WTC11 (cell line): ENCODE results near the gene GATA3. TPM values are rescaled to one million over a fixed set of nuclear protein-coding genes. Genes with fewer than 3 reads are reported as not detected.

ENCODE experiments used
- ATAC-seq: fragments of 200-7000 bp; cut with Tn5 transposase; 2 replicates; pipeline ENCODE4 v1.10.0; 2021; ENCODE audit warnings: mild to moderate bottlenecking, moderate library complexity
- CTCF ChIA-PET: fragments of 300-600 bp; sonication (Branson Sonifier 250); formaldehyde crosslinking; loops from one replicate; lab custom pipeline; 2021; ENCODE audit warnings: antibody characterized with exemption; lab: Charles Lee
- POLR2A ChIA-PET: fragments of 350-600 bp; sonication (Branson Sonifier 250); formaldehyde crosslinking; loops from one replicate; lab custom pipeline; 2021; ENCODE audit warnings: antibody characterized with exemption; lab: Charles Lee
- DNase-seq: peaks from one replicate; pipeline ENCODE4 v3.0.0; 2021; ENCODE audit warnings: low spot score
- H3K27ac Mint-ChIP-seq: 2 replicates; pipeline ENCODE4 v1.8.0; 2021; ENCODE audit warnings: mixed read lengths
- H3K27me3 Mint-ChIP-seq: 2 replicates; pipeline ENCODE4 v1.8.0; 2021; ENCODE audit warnings: low read depth, mild to moderate bottlenecking, moderate library complexity, mixed read lengths
- H3K36me3 Mint-ChIP-seq: 2 replicates; pipeline ENCODE4 v1.8.0; 2021; ENCODE audit warnings: mixed read lengths
- H3K4me1 Mint-ChIP-seq: 2 replicates; pipeline ENCODE4 v1.8.0; 2022; ENCODE audit warnings: mixed read lengths
- H3K4me3 Mint-ChIP-seq: 2 replicates; pipeline ENCODE4 v1.8.0; 2021; ENCODE audit warnings: mild to moderate bottlenecking, moderate library complexity, mixed read lengths
- H3K9me3 Mint-ChIP-seq: 2 replicates; pipeline ENCODE4 v1.8.0; 2021; ENCODE audit warnings: mixed read lengths
- FOXK1 ChIP-seq: sonication (generic); formaldehyde crosslinking; IDR thresholded peaks from 2 replicates; pipeline ENCODE4 v1.8.0; 2022; ENCODE audit warnings: mild to moderate bottlenecking, moderate library complexity, missing genetic modification reagents
- GABPB1 ChIP-seq: sonication (generic); formaldehyde crosslinking; IDR thresholded peaks from 2 replicates; pipeline ENCODE4 v1.8.1; 2023; ENCODE audit warnings: mild to moderate bottlenecking, missing genetic modification reagents
- JUN ChIP-seq: sonication (generic); formaldehyde crosslinking; IDR thresholded peaks from 2 replicates; pipeline ENCODE4 v1.8.0; 2023; ENCODE audit warnings: mild to moderate bottlenecking, missing genetic modification reagents
- KAT7 ChIP-seq: sonication (generic); formaldehyde crosslinking; IDR thresholded peaks from 2 replicates; pipeline ENCODE4 v1.8.1; 2023; ENCODE audit warnings: missing genetic modification reagents, mild to moderate bottlenecking, borderline replicate concordance
- MYBL2 ChIP-seq: sonication (generic); formaldehyde crosslinking; IDR thresholded peaks from 2 replicates; pipeline ENCODE4 v1.8.1; 2023; ENCODE audit warnings: mild to moderate bottlenecking, moderate library complexity, missing genetic modification reagents
- NFYB ChIP-seq: sonication (generic); formaldehyde crosslinking; conservative IDR thresholded peaks from 2 replicates; pipeline ENCODE4 v1.8.0; 2022; ENCODE audit warnings: low read depth, missing genetic modification reagents
- NR3C1 ChIP-seq: sonication (generic); formaldehyde crosslinking; conservative IDR thresholded peaks from 2 replicates; pipeline ENCODE4 v1.8.1; 2023; ENCODE audit warnings: low read depth, mild to moderate bottlenecking, missing genetic modification reagents
- RORB ChIP-seq: fragments of 250-450 bp; sonication (Bioruptor Pico); IDR thresholded peaks from 2 replicates; pipeline ENCODE4 v1.9.0; 2021; ENCODE audit warnings: mild to moderate bottlenecking
- SP1 ChIP-seq: sonication (generic); formaldehyde crosslinking; conservative IDR thresholded peaks from 2 replicates; pipeline ENCODE4 v1.8.1; 2022; ENCODE audit warnings: missing genetic modification reagents
- TEAD1 ChIP-seq: sonication (generic); formaldehyde crosslinking; IDR thresholded peaks from 2 replicates; pipeline ENCODE4 v1.8.0; 2022; ENCODE audit warnings: mild to moderate bottlenecking, missing genetic modification reagents
- TP53 ChIP-seq: sonication (generic); formaldehyde crosslinking; IDR thresholded peaks from 2 replicates; pipeline ENCODE4 v1.8.1; 2023; ENCODE audit warnings: mild to moderate bottlenecking, missing genetic modification reagents
- ZNF121 ChIP-seq: sonication (generic); formaldehyde crosslinking; IDR thresholded peaks from 2 replicates; pipeline ENCODE4 v1.8.0; 2023; ENCODE audit warnings: missing genetic modification reagents
- ZNF219 ChIP-seq: sonication (generic); formaldehyde crosslinking; IDR thresholded peaks from 2 replicates; pipeline ENCODE4 v1.8.0; 2023; ENCODE audit warnings: missing genetic modification reagents, mild to moderate bottlenecking, borderline replicate concordance
- ZNF396 ChIP-seq: fragments of 250-450 bp; sonication (Bioruptor Pico); IDR thresholded peaks from 2 replicates; pipeline ENCODE4 v1.8.0; 2021; ENCODE audit warnings: mild to moderate bottlenecking, moderate library complexity, borderline replicate concordance
- total RNA-seq: library from RNA; stranded (reverse); gene quantifications from 3 replicates; pipeline ENCODE4 v1.2.3, GENCODE V29; 2021
- TF ChIP-seq, protein P1 (sequence below): fragments of 250-450 bp; sonication (Bioruptor Pico); IDR thresholded peaks from 2 replicates; pipeline ENCODE4 v1.9.0; 2021; ENCODE audit warnings: mild to moderate bottlenecking, borderline replicate concordance
- TF ChIP-seq, protein P2 (sequence below): sonication (generic); formaldehyde crosslinking; IDR thresholded peaks from 2 replicates; pipeline ENCODE4 v1.8.1; 2022; ENCODE audit warnings: mild to moderate bottlenecking, moderate library complexity, missing genetic modification reagents
- TF ChIP-seq, protein P3 (sequence below): sonication (generic); formaldehyde crosslinking; IDR thresholded peaks from 2 replicates; pipeline ENCODE4 v1.8.0; 2022; ENCODE audit warnings: mild to moderate bottlenecking, missing genetic modification reagents
- TF ChIP-seq, protein P4 (sequence below): sonication (generic); formaldehyde crosslinking; IDR thresholded peaks from 2 replicates; pipeline ENCODE4 v1.8.1; 2022; ENCODE audit warnings: low read depth, mild to moderate bottlenecking, moderate library complexity, missing genetic modification reagents, borderline replicate concordance
- TF ChIP-seq, protein P5 (sequence below): sonication (generic); formaldehyde crosslinking; IDR thresholded peaks from 2 replicates; pipeline ENCODE4 v1.8.1; 2023; ENCODE audit warnings: mild to moderate bottlenecking, moderate library complexity, missing genetic modification reagents
- TF ChIP-seq, protein P6 (sequence below): sonication (generic); formaldehyde crosslinking; IDR thresholded peaks from 2 replicates; pipeline ENCODE4 v1.8.1; 2022; ENCODE audit warnings: missing genetic modification reagents, borderline replicate concordance
- TF ChIP-seq, protein P7 (sequence below): sonication (generic); formaldehyde crosslinking; conservative IDR thresholded peaks from 2 replicates; pipeline ENCODE4 v1.8.1; 2023; ENCODE audit warnings: mild to moderate bottlenecking, low read depth, missing genetic modification reagents, moderate library complexity

Gene GATA3
- total RNA-seq, 1 experiment from 2014 or later, result 0.72 TPM

DNA sequence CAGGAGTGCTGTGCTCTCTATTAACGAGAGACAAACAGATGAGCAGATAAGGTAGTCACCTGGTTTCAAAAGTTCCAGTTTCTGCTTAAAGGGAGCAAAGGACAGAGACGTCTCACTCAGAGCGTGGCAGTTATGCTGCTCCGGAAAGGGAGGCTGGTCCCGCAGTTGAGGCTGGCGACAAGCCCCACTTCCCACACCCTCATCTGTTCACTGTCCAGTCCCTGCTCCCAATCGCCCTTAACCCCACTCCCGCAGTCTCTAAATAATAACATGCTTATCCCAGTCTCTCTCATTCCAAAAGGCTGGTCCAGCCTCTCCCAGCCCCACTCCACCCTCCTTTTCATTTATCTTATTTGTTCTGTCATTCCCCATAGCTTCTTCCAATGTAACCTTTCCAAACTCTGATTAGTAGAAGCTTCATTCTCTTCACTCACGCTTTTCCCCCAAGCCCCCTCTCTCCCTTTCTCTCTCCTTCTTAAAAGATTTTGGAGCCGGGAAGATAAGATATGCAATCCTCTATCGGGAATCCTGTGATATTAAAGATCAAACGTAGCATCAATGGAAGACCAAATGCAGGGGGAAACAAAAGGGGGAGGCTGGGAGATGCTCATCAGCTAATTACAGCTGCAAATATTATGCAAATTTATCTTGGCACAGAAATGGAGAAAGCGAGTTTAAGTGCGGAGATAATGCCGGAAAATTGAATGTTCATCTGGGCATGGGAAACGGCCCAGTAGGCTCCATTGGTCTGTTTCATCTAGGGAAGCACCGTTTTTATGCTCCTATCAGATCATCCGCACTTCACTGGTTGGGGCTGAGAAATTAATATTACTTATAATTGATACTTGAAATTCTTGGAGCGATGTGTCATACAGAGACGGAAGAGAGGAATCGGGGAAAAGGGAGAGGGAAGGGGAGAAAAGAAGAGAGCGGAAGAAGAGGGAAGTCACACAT lies 16.3 kb upstream of the GATA3 start:
- Mint-ChIP-seq H3K9me3 (no peaks in the 10 kb centered on the region), H3K4me3 (no peak overlapping the region), H3K27ac (no peak overlapping the region), H3K4me1 (peaks cover 52% of the 10 kb centered on the region), H3K27me3 (peaks cover 100% of the 10 kb centered on the region), H3K36me3 (peaks cover 2% of the 10 kb centered on the region; the same call in 1 of the 2 replicates)
- DNase-seq (no peak), ATAC-seq (no peak)
- ChIA-PET POLR2A (interaction anchor here (0.6 kb wide), 1 partner anchor 586 kb away, joined by 3 read pairs; no protein-coding TSS in a partner anchor), CTCF (no interaction called here)
- no peak for TF ChIP-seq NFYB (CRISPR knock-in tag)
- TF ChIP-seq ZNF219, result no peak
- TF ChIP-seq ZNF396, result no peak
- TF ChIP-seq, protein P1, sequence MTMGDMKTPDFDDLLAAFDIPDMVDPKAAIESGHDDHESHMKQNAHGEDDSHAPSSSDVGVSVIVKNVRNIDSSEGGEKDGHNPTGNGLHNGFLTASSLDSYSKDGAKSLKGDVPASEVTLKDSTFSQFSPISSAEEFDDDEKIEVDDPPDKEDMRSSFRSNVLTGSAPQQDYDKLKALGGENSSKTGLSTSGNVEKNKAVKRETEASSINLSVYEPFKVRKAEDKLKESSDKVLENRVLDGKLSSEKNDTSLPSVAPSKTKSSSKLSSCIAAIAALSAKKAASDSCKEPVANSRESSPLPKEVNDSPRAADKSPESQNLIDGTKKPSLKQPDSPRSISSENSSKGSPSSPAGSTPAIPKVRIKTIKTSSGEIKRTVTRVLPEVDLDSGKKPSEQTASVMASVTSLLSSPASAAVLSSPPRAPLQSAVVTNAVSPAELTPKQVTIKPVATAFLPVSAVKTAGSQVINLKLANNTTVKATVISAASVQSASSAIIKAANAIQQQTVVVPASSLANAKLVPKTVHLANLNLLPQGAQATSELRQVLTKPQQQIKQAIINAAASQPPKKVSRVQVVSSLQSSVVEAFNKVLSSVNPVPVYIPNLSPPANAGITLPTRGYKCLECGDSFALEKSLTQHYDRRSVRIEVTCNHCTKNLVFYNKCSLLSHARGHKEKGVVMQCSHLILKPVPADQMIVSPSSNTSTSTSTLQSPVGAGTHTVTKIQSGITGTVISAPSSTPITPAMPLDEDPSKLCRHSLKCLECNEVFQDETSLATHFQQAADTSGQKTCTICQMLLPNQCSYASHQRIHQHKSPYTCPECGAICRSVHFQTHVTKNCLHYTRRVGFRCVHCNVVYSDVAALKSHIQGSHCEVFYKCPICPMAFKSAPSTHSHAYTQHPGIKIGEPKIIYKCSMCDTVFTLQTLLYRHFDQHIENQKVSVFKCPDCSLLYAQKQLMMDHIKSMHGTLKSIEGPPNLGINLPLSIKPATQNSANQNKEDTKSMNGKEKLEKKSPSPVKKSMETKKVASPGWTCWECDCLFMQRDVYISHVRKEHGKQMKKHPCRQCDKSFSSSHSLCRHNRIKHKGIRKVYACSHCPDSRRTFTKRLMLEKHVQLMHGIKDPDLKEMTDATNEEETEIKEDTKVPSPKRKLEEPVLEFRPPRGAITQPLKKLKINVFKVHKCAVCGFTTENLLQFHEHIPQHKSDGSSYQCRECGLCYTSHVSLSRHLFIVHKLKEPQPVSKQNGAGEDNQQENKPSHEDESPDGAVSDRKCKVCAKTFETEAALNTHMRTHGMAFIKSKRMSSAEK (CRISPR knock-in tag), result no peak

DNA sequence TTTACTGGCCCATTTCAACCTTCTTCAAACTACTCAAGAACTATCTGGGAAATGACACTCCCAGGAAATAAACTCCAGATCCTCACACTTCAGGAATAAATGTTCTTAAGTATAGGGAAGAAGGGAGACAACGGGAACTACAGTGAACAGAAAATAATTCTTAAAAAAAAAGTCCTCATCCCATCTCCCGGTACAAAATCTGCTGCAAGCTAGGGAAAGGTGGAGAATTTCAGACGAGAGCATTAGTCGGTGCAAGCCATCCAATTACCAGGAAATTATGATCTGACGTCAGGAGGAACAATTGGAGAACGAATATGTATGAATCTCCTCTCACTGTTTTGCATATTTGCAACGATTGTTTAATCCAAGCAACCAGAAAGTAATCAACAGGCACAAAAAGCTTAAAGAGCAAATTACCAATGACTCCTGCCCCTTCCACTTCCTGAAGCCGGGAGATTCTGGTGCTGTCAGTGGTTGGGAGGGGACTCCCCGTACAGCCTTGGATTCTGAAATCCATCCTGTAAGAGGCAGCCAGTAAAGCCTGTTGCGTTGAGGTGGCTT lies 15.1 kb upstream of the GATA3 start:
- H3K27ac Mint-ChIP-seq, result no peak overlapping the region
- H3K4me3 Mint-ChIP-seq, result peak overlapping the region; percentile 19; the same call in 1 of the 2 replicates
- peaks cover 62% of the 10 kb centered on the region for H3K4me1 Mint-ChIP-seq
- H3K9me3 Mint-ChIP-seq, result no peaks in the 10 kb centered on the region
- CTCF ChIA-PET, result no interaction called here
- peaks cover 2% of the 10 kb centered on the region; the same call in 1 of the 2 replicates for H3K36me3 Mint-ChIP-seq
- POLR2A ChIA-PET, result no interaction called here
- H3K27me3 Mint-ChIP-seq, result peaks cover 100% of the 10 kb centered on the region
- no peak for DNase-seq
- no peak; the same call in 1 of the 2 replicates for ATAC-seq
- TF ChIP-seq, protein P2, sequence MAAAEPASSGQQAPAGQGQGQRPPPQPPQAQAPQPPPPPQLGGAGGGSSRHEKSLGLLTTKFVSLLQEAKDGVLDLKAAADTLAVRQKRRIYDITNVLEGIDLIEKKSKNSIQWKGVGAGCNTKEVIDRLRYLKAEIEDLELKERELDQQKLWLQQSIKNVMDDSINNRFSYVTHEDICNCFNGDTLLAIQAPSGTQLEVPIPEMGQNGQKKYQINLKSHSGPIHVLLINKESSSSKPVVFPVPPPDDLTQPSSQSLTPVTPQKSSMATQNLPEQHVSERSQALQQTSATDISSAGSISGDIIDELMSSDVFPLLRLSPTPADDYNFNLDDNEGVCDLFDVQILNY (CRISPR knock-in tag), result no peak
- TF ChIP-seq, protein P3, sequence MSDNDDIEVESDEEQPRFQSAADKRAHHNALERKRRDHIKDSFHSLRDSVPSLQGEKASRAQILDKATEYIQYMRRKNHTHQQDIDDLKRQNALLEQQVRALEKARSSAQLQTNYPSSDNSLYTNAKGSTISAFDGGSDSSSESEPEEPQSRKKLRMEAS (CRISPR knock-in tag), result no peak
- TF ChIP-seq KAT7 (CRISPR knock-in tag) (no peak), NR3C1 (CRISPR knock-in tag) (no peak), RORB (CRISPR knock-in tag) (no peak), TEAD1 (CRISPR knock-in tag) (no peak), FOXK1 (no peak), ZNF121 (CRISPR knock-in tag) (no peak), SP1 (no peak), GABPB1 (CRISPR knock-in tag) (no peak), TP53 (CRISPR knock-in tag) (no peak), JUN (CRISPR knock-in tag) (no peak), MYBL2 (CRISPR knock-in tag) (no peak)
- TF ChIP-seq, protein P4, sequence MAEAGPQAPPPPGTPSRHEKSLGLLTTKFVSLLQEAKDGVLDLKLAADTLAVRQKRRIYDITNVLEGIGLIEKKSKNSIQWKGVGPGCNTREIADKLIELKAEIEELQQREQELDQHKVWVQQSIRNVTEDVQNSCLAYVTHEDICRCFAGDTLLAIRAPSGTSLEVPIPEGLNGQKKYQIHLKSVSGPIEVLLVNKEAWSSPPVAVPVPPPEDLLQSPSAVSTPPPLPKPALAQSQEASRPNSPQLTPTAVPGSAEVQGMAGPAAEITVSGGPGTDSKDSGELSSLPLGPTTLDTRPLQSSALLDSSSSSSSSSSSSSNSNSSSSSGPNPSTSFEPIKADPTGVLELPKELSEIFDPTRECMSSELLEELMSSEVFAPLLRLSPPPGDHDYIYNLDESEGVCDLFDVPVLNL (CRISPR knock-in tag), result no peak
- TF ChIP-seq, protein P5, sequence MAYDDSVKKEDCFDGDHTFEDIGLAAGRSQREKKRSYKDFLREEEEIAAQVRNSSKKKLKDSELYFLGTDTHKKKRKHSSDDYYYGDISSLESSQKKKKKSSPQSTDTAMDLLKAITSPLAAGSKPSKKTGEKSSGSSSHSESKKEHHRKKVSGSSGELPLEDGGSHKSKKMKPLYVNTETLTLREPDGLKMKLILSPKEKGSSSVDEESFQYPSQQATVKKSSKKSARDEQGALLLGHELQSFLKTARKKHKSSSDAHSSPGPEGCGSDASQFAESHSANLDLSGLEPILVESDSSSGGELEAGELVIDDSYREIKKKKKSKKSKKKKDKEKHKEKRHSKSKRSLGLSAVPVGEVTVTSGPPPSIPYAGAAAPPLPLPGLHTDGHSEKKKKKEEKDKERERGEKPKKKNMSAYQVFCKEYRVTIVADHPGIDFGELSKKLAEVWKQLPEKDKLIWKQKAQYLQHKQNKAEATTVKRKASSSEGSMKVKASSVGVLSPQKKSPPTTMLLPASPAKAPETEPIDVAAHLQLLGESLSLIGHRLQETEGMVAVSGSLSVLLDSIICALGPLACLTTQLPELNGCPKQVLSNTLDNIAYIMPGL (CRISPR knock-in tag), result no peak
- TF ChIP-seq, protein P6, sequence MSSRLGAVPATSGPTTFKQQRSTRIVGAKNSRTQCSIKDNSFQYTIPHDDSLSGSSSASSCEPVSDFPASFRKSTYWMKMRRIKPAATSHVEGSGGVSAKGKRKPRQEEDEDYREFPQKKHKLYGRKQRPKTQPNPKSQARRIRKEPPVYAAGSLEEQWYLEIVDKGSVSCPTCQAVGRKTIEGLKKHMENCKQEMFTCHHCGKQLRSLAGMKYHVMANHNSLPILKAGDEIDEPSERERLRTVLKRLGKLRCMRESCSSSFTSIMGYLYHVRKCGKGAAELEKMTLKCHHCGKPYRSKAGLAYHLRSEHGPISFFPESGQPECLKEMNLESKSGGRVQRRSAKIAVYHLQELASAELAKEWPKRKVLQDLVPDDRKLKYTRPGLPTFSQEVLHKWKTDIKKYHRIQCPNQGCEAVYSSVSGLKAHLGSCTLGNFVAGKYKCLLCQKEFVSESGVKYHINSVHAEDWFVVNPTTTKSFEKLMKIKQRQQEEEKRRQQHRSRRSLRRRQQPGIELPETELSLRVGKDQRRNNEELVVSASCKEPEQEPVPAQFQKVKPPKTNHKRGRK (CRISPR knock-in tag), result no peak
- TF ChIP-seq, protein P7, sequence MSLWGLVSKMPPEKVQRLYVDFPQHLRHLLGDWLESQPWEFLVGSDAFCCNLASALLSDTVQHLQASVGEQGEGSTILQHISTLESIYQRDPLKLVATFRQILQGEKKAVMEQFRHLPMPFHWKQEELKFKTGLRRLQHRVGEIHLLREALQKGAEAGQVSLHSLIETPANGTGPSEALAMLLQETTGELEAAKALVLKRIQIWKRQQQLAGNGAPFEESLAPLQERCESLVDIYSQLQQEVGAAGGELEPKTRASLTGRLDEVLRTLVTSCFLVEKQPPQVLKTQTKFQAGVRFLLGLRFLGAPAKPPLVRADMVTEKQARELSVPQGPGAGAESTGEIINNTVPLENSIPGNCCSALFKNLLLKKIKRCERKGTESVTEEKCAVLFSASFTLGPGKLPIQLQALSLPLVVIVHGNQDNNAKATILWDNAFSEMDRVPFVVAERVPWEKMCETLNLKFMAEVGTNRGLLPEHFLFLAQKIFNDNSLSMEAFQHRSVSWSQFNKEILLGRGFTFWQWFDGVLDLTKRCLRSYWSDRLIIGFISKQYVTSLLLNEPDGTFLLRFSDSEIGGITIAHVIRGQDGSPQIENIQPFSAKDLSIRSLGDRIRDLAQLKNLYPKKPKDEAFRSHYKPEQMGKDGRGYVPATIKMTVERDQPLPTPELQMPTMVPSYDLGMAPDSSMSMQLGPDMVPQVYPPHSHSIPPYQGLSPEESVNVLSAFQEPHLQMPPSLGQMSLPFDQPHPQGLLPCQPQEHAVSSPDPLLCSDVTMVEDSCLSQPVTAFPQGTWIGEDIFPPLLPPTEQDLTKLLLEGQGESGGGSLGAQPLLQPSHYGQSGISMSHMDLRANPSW (CRISPR knock-in tag), result no peak
